CD14-positive monocyte (primary cell): ENCODE results near the gene PTEN. TPM values are rescaled to one million over a fixed set of nuclear protein-coding genes. Genes with fewer than 3 reads are reported as not detected.
"Not testable (repeated sequence)": the region's sequence is repeated elsewhere in the genome, so short reads cannot be mapped to it uniquely, and the experiment has no call there.

Source experiments
- DNase-seq, 3 donors: peaks; one replicate each; pipeline ENCODE4 v3.0.0-alpha.2; 2011 to 2022
- H2AFZ ChIP-seq: 2 replicates; pipeline ENCODE4 v1.6.0; 2012; ENCODE audit warnings: mild to moderate bottlenecking, low read depth, low read length, inconsistent platforms; ENCODE audit not compliant: insufficient read depth, poor library complexity, severe bottlenecking
- H3K27ac ChIP-seq, 2 donors: 1 replicate in 1 of 2; 2 replicates in 1 of 2; pipeline ENCODE4 v1.5.1; 2012 to 2013; ENCODE audit warnings: low read length in 2 of 2, control low read depth in 1 of 2, inconsistent platforms in 1 of 2, low read depth in 1 of 2, mild to moderate bottlenecking in 1 of 2
- H3K27me3 ChIP-seq, 2 donors: one replicate each; pipeline versions ENCODE4 v1.6.0 to v1.6.1; 2011 to 2013; ENCODE audit warnings: low read length in 2 of 2; ENCODE audit not compliant: control insufficient read depth in 2 of 2, insufficient read depth in 2 of 2
- H3K36me3 ChIP-seq, 2 donors: replicated peaks in 1 of 2; 1 replicate in 1 of 2; 2 replicates in 1 of 2; pipeline versions ENCODE4 v1.5.1 to v1.6.1; 2012 to 2013; ENCODE audit warnings: low read length in 2 of 2, control low read depth in 1 of 2, inconsistent platforms in 1 of 2, mild to moderate bottlenecking in 1 of 2; ENCODE audit not compliant: insufficient read depth in 2 of 2, control insufficient read depth in 1 of 2
- H3K4me1 ChIP-seq, 2 donors: 1 replicate in 1 of 2; 2 replicates in 1 of 2; pipeline versions ENCODE4 v1.5.1 to v1.6.1; 2012 to 2013; ENCODE audit warnings: low read length in 2 of 2, control low read depth in 1 of 2, inconsistent platforms in 1 of 2, mild to moderate bottlenecking in 1 of 2, moderate library complexity in 1 of 2; ENCODE audit not compliant: insufficient read depth in 2 of 2, control insufficient read depth in 1 of 2
- H3K4me2 ChIP-seq: replicated peaks from 2 replicates; pipeline ENCODE3; 2012; ENCODE audit warnings: low read length, moderate library complexity, mild to moderate bottlenecking; ENCODE audit not compliant: poor library complexity, severe bottlenecking; ENCODE audit errors: extremely low read depth
- H3K4me3 ChIP-seq, 3 experiments: fragments of 200-600 bp in 1 of 3; sonication (generic) in 1 of 3; replicated peaks in 1 of 3; 1 replicate in 2 of 3; 2 replicates in 1 of 3; pipeline ENCODE4 v1.5.1; 2011 to 2013; ENCODE audit warnings: low read length in 3 of 3, mild to moderate bottlenecking in 3 of 3, control low read depth in 2 of 3, low read depth in 2 of 3, inconsistent platforms in 1 of 3, moderate library complexity in 1 of 3
- H3K79me2 ChIP-seq: 2 replicates; pipeline ENCODE4 v1.6.0; 2012; ENCODE audit warnings: mild to moderate bottlenecking, control low read depth, inconsistent platforms, low read length, moderate library complexity; ENCODE audit not compliant: insufficient read depth
- H3K9ac ChIP-seq: 2 replicates; pipeline ENCODE4 v1.6.0; 2017; ENCODE audit warnings: low read length, mild to moderate bottlenecking; ENCODE audit not compliant: insufficient read depth, poor library complexity, severe bottlenecking
- H3K9me3 ChIP-seq, 2 donors: replicated peaks in 1 of 2; 1 replicate in 1 of 2; 2 replicates in 1 of 2; pipeline versions ENCODE4 v1.5.1 to v1.6.1; 2012 to 2013; ENCODE audit warnings: low read length in 2 of 2, control low read depth in 1 of 2; ENCODE audit not compliant: control insufficient read depth in 1 of 2, insufficient read depth in 1 of 2
- H4K20me1 ChIP-seq: 2 replicates; pipeline ENCODE4 v1.6.0; 2012; ENCODE audit warnings: mild to moderate bottlenecking, low read length, control low read depth, moderate library complexity; ENCODE audit not compliant: insufficient read depth
- H3K27ac Mint-ChIP-seq, 7 donors: one replicate each; pipeline ENCODE4 v1.8.0; 2020; ENCODE audit warnings: mild to moderate bottlenecking in 7 of 7, mixed read lengths in 7 of 7, moderate library complexity in 6 of 7, inconsistent platforms in 2 of 7
- H3K27me3 Mint-ChIP-seq, 3 donors: one replicate each; pipeline ENCODE4 v1.8.0; 2021 to 2022; ENCODE audit warnings: low read depth in 3 of 3, mild to moderate bottlenecking in 3 of 3, mixed read lengths in 3 of 3, moderate library complexity in 3 of 3, inconsistent platforms in 1 of 3
- H3K36me3 Mint-ChIP-seq, 2 donors: one replicate each; pipeline ENCODE4 v1.8.0; 2020; ENCODE audit warnings: mixed read lengths in 2 of 2, inconsistent platforms in 1 of 2, mild to moderate bottlenecking in 1 of 2
- H3K4me1 Mint-ChIP-seq: one replicate; pipeline ENCODE4 v1.8.0; 2020; ENCODE audit warnings: mild to moderate bottlenecking, mixed read lengths
- H3K4me3 Mint-ChIP-seq, 2 donors: one replicate each; pipeline ENCODE4 v1.8.0; 2020; ENCODE audit warnings: mild to moderate bottlenecking in 2 of 2, mixed read lengths in 2 of 2, moderate library complexity in 1 of 2
- H3K9me3 Mint-ChIP-seq, 7 donors: one replicate each; pipeline ENCODE4 v1.8.0; 2020 to 2022; ENCODE audit warnings: mixed read lengths in 7 of 7, mild to moderate bottlenecking in 6 of 7, moderate library complexity in 6 of 7, inconsistent platforms in 2 of 7
- WGBS: methylation state at CpG from one replicate; pipeline ENCODE4 v1.1.5; 2013; ENCODE audit warnings: missing lambda C conversion rate; ENCODE audit not compliant: insufficient coverage; 5-methylcytosine and 5-hydroxymethylcytosine counted together
- intact Hi-C, 2 donors: fragments of 100-400 bp; cut with micrococcal nuclease; formaldehyde crosslinking; loops; one replicate each; pipeline versions ENCODE4 v1.15.0 to v1.15.1; 2023
- polyA plus RNA-seq, 3 donors: library from polyadenylated mRNA; depleted of rRNA in 1 of 3; unstranded in 2 of 3; stranded (reverse) in 1 of 3; fragments of 300-500 nt in 2 of 3; fragments of >200 nt in 1 of 3; fragmentation: Illumina TruSeq in 2 of 3; gene quantifications; 1 replicate in 2 of 3; 2 replicates in 1 of 3; pipeline ENCODE4 v1.2.3, GENCODE V29; 2012 to 2021
- TF ChIP-seq, protein P1 (sequence below): fragments of 200-600 bp; IDR thresholded peaks from one replicate; pipeline ENCODE4 v1.8.0; 2022; ENCODE audit warnings: antibody characterized with exemption, mild to moderate bottlenecking

PTEN gene
- polyA plus RNA-seq, 3 donors = 30.5 to 57.6 (median 37.7) TPM

GRCh38 chr10:87850742-87851205 is 12.7 kb upstream of the PTEN start:
- H2AFZ ChIP-seq = peak overlapping the region; percentile 52
- peak; percentile 27 to 43 (median 38) for DNase-seq

DNA sequence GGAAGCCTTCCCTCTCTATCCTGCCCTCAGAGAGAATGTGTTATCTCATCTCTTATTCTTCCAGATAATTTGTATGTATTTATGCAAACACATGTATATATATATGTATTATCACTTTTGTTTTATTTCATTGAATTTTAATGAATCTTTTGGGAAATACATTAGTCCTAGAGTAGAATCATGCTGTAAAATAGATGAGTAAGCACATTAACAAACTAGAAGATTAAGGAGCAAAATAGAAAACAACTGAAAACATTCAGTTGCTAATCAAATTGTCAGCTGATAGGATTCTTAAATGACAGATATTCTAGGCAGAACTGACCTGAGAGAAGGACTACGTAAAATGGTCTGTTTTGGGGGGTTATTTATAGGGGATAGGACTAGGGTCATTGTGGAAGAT is 11.3 kb upstream of the PTEN start:
- Histone ChIP-seq H3K4me2 (no peak overlapping the region), H3K27ac (no peak overlapping the region), H3K4me3 (no peak overlapping the region), H4K20me1 (no peaks in the 10 kb centered on the region), H2AFZ (no peak overlapping the region), H3K79me2 (no peaks in the 10 kb centered on the region), H3K9ac (no peak overlapping the region), H3K9me3 (no peaks in the 10 kb centered on the region), H3K27me3 (no peaks in the 10 kb centered on the region), H3K36me3 (no peaks in the 10 kb centered on the region), H3K4me1 (peaks cover 0 to 6% of the 10 kb centered on the region in 2 donors)
- Mint-ChIP-seq H3K9me3 (peaks cover 0 to 5% (median 0%) of the 10 kb centered on the region in 7 donors), H3K27ac (no peak overlapping the region), H3K4me3 (no peak overlapping the region), H3K27me3 (no peaks in the 10 kb centered on the region), H3K36me3 (no peaks in the 10 kb centered on the region), H3K4me1 (peaks cover 8% of the 10 kb centered on the region)
- TF ChIP-seq, protein P1, sequence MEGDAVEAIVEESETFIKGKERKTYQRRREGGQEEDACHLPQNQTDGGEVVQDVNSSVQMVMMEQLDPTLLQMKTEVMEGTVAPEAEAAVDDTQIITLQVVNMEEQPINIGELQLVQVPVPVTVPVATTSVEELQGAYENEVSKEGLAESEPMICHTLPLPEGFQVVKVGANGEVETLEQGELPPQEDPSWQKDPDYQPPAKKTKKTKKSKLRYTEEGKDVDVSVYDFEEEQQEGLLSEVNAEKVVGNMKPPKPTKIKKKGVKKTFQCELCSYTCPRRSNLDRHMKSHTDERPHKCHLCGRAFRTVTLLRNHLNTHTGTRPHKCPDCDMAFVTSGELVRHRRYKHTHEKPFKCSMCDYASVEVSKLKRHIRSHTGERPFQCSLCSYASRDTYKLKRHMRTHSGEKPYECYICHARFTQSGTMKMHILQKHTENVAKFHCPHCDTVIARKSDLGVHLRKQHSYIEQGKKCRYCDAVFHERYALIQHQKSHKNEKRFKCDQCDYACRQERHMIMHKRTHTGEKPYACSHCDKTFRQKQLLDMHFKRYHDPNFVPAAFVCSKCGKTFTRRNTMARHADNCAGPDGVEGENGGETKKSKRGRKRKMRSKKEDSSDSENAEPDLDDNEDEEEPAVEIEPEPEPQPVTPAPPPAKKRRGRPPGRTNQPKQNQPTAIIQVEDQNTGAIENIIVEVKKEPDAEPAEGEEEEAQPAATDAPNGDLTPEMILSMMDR = no peak
- WGBS = no CpG with 5 or more reads among the region's 1 CpG
- DNase-seq = no peak
- intact Hi-C loops = no loop called here

More at GRCh38 chr10:87850742-87851205, 12.7 kb upstream of the PTEN start:
- peaks cover 0 to 6% of the 10 kb centered on the region in 2 donors for H3K4me1 ChIP-seq
- no peaks in the 10 kb centered on the region for H3K27me3 ChIP-seq
- intact Hi-C loops = no loop called here
- H3K4me3 ChIP-seq = no peak overlapping the region
- H3K36me3 ChIP-seq = no peaks in the 10 kb centered on the region
- Mint-ChIP-seq H3K4me3 (no peak overlapping the region), H3K9me3 (no peaks in the 10 kb centered on the region), H3K4me1 (peaks cover 10% of the 10 kb centered on the region), H3K27ac (no peak overlapping the region), H3K27me3 (peaks cover 0 to 1% (median 0%) of the 10 kb centered on the region in 3 donors), H3K36me3 (no peaks in the 10 kb centered on the region)
- H3K4me2 ChIP-seq = peak overlapping the region; percentile 9
- 0% methylated on average over 1 of the region's 5 CpGs for WGBS
- TF ChIP-seq, protein P1 = no peak
- H3K79me2 ChIP-seq = no peaks in the 10 kb centered on the region
- H3K9ac ChIP-seq = no peak overlapping the region
- no peaks in the 10 kb centered on the region for H4K20me1 ChIP-seq
- H3K9me3 ChIP-seq = no peaks in the 10 kb centered on the region
- H3K27ac ChIP-seq = no peak overlapping the region

DNA sequence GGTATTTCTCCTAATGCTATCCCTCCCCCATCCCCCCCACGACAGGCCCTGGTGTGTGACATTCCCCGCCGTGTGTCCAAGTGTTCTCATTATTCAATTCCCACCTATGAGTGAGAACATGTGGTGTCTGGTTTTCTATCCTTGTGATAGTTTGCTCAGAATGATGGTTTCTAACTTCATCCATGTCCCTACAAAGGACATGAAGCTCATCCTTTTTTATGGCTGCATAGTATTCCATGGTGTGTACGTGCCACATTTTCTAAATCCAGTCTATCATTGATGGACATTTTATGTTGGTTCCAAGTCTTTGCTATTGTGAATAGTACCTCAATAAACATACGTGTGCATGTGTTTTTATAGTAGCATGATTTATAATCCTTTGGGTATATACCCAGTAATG is 8.2 kb upstream of the PTEN start:
- not testable (repeated sequence) for H3K27me3 ChIP-seq, H3K36me3 Mint-ChIP-seq, H3K4me3 Mint-ChIP-seq

More for the DNA sequence above, 8.2 kb upstream of the PTEN start:
- H3K27me3 Mint-ChIP-seq, H4K20me1 ChIP-seq, H2AFZ ChIP-seq, H3K27ac Mint-ChIP-seq, H3K4me3 ChIP-seq, H3K9me3 Mint-ChIP-seq, intact Hi-C loops, H3K4me2 ChIP-seq, H3K9ac ChIP-seq, H3K4me1 ChIP-seq, H3K27ac ChIP-seq, DNase-seq, H3K36me3 ChIP-seq, H3K4me1 Mint-ChIP-seq, H3K9me3 ChIP-seq, H3K79me2 ChIP-seq: not testable (repeated sequence)
- WGBS = no CpG with 5 or more reads among the region's 5 CpGs
